K562 (cell line): Measurements from ENCODE around the gene ZFPM1. TPM values are rescaled to one million over a fixed set of nuclear protein-coding genes. Genes with fewer than 3 reads are reported as not detected.

Source experiments
- CBX2 ChIP-seq: fragments of 200-600 bp; sonication (generic); IDR thresholded peaks from one replicate; pipeline ENCODE4 v1.6.1; 2012; ENCODE audit warnings: mild to moderate bottlenecking, low read length, inconsistent platforms; ENCODE audit not compliant: insufficient read depth, poor library complexity, severe bottlenecking
- ETV1 ChIP-seq: fragments of 450-650 bp; conservative IDR thresholded peaks from 2 replicates; pipeline ENCODE4 v1.6.1; 2016; ENCODE audit warnings: missing genetic modification characterization, control low read depth, low read depth, missing compliant biosample characterization
- FOS ChIP-seq: IDR thresholded peaks from 3 replicates; pipeline ENCODE4 v1.6.1; 2011; ENCODE audit not compliant: insufficient read length; ENCODE audit errors: extremely low read depth
- HCFC1 ChIP-seq: IDR thresholded peaks from 2 replicates; pipeline ENCODE4 v1.6.1; 2012; ENCODE audit warnings: low read depth, low read length, improper control_type of control experiment
- HDGF ChIP-seq: fragments of 450-650 bp; IDR thresholded peaks from 2 replicates; pipeline ENCODE4 v1.6.1; 2016
- KDM1A ChIP-seq, 2 experiments: fragments of 450-650 bp; IDR thresholded peaks; 2 replicates each; pipeline ENCODE4 v1.6.1; 2016; ENCODE audit warnings: mild to moderate bottlenecking in 2 of 2
- KDM2B ChIP-seq: fragments of 250-450 bp; sonication (Bioruptor Pico); IDR thresholded peaks from 2 replicates; pipeline ENCODE4 v1.8.0; 2021; ENCODE audit warnings: mild to moderate bottlenecking, moderate library complexity
- NCOA1 ChIP-seq: fragments of 450-650 bp; IDR thresholded peaks from 2 replicates; pipeline ENCODE4 v1.6.1; 2016; ENCODE audit warnings: low read depth
- RFX5 ChIP-seq: IDR thresholded peaks from 2 replicates; pipeline ENCODE4 v1.6.1; 2011; ENCODE audit warnings: low read depth, mild to moderate bottlenecking, improper control_type of control experiment, low read length
- SAP30 ChIP-seq: fragments of 200-600 bp; sonication (generic); IDR thresholded peaks from 2 replicates; pipeline ENCODE4 v1.6.1; 2012; ENCODE audit warnings: borderline replicate concordance, low read depth, mild to moderate bottlenecking, moderate library complexity, low read length, control low read depth, inconsistent platforms; ENCODE audit not compliant: insufficient read depth, poor library complexity, severe bottlenecking
- ZC3H4 ChIP-seq: sonication (generic); formaldehyde crosslinking; IDR thresholded peaks from 2 replicates; pipeline ENCODE4 v1.9.0; 2021; ENCODE audit warnings: missing genetic modification reagents, borderline replicate concordance
- ZFP30 ChIP-seq: fragments of 250-450 bp; sonication (Bioruptor Pico); IDR thresholded peaks from 2 replicates; pipeline ENCODE4 v1.8.0; 2022; ENCODE audit warnings: moderate library complexity, mild to moderate bottlenecking, inconsistent platforms, borderline replicate concordance
- ZNF224 ChIP-seq: sonication (generic); formaldehyde crosslinking; IDR thresholded peaks from 2 replicates; pipeline ENCODE4 v1.8.0; 2022; ENCODE audit warnings: mild to moderate bottlenecking, missing genetic modification reagents
- ZNF707 ChIP-seq: fragments of 250-450 bp; sonication (Bioruptor Pico); conservative IDR thresholded peaks from 2 replicates; pipeline ENCODE4 v1.8.0; 2022; ENCODE audit warnings: inconsistent platforms, mild to moderate bottlenecking, moderate library complexity
- ZNF766 ChIP-seq: fragments of 200-800 bp; sonication (Bioruptor generic); conservative IDR thresholded peaks from 2 replicates; pipeline ENCODE4 v1.6.1; 2016; ENCODE audit warnings: missing genetic modification characterization, missing compliant biosample characterization
- polyA plus RNA-seq, 8 experiments: library from polyadenylated mRNA; depleted of rRNA in 4 of 8; stranded (reverse) in 5 of 8; unstranded in 3 of 8; fragments of >200 nt; fragmentation: Nextera tagmentation in 2 of 8; fragmentation: Illumina TruSeq in 1 of 8; extraction: Ambion mirVana in 2 of 8; extraction: Trizol in 1 of 8; gene quantifications; 2 replicates each; pipeline versions ENCODE4 v1.2.1 to v1.2.3, GENCODE V29; 2011 to 2014; ENCODE audit warnings: inconsistent platforms in 1 of 8, missing spikeins in 1 of 8
- total RNA-seq, 7 experiments: library from RNA; depleted of rRNA in 6 of 7; stranded (reverse); fragments of >200 nt in 6 of 7; fragmentation: Illumina TruSeq in 2 of 7; extraction: Trizol in 2 of 7; gene quantifications; 2 replicates each; pipeline versions ENCODE4 v1.2.1 to v1.2.3, GENCODE V29; 2011 to 2021; ENCODE audit warnings: low replicate concordance in 1 of 7
- TF ChIP-seq, protein P1 (sequence below): fragments of 150-350 bp; IDR thresholded peaks from 2 replicates; pipeline ENCODE4 v1.6.1; 2014; ENCODE audit warnings: low read depth, mild to moderate bottlenecking, low read length, borderline replicate concordance
- TF ChIP-seq, protein P2 (sequence below), 2 experiments: fragments of 150-350 bp in 1 of 2; IDR thresholded peaks; 2 replicates each; pipeline ENCODE4 v1.6.1; 2012 to 2016; ENCODE audit warnings: low read depth in 2 of 2, low read length in 2 of 2, mild to moderate bottlenecking in 1 of 2, moderate library complexity in 1 of 2
- TF ChIP-seq, protein P3 (sequence below): IDR thresholded peaks from 2 replicates; pipeline ENCODE4 v1.6.1; 2011; ENCODE audit warnings: borderline replicate concordance, low read depth, mild to moderate bottlenecking, moderate library complexity, low read length; ENCODE audit not compliant: insufficient read depth, poor library complexity, severe bottlenecking

The ZFPM1 gene
- total and polyA plus RNA-seq, 9 of the 15 experiments (the other 6 are each of a cell fraction or from before 2014, with no cell fraction given) = 0.03 to 35.9 (median 1.4) TPM

DNA sequence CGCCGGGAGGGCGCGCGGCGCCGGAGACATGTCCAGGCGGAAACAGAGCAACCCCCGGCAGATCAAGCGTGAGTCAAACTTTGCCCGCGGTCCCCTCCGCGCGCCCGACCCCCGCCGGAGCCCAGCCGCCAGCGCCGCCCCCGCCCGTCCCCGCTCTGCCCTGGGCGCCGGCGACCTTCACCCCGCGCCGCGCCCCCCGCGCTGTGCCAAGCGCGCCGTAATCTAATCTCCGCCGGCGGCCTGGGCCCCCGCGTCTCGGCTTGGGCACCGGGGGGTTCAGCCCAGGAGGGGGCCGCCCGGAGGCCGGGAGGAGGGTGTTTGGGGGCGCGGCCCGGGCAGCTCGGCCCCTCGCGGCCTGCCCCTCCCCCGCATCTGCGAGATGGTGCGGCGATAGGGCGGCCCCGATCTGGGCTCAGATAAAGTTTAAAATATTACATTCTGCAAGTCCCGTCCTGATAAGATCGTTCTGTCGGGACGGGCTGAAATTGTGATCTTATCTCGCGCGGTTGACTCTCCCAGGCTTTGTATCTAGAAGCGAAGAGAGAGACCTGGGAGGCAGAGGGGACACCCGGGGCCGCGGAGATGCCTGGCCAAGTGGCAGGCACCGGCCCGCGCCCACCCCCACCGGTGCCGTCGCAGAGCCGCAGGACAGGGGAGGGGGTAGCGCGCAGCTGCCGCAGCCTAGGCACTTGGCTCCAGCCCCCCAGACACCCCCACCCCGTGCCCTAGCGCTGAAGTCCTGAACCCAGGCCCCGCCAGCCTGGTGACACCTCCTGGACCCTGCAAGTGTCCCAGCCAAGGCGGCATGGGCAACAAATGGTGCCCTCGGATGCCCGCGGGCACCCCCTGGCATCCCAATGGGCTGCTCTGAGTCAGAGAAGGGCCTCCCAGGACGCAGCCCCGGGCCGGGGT lies 787 bp downstream of the ZFPM1 start (continued):
- TF ChIP-seq ZNF707 (CRISPR knock-in tag) (no peak), RFX5 (no peak), ETV1 (no peak), ZNF766 (no peak), ZFP30 (no peak), HDGF (no peak), KDM2B (CRISPR knock-in tag) (no peak), ZC3H4 (CRISPR knock-in tag) (no peak; the same call in 1 of the 2 replicates), CBX2 (no peak), HCFC1 (no peak), KDM1A (IDR thresholded peaks at IDR 0.05) (no peak), FOS (no peak), ZNF224 (CRISPR knock-in tag) (no peak), SAP30 (peak; percentile 40), NCOA1 (no peak)
- TF ChIP-seq, protein P1, sequence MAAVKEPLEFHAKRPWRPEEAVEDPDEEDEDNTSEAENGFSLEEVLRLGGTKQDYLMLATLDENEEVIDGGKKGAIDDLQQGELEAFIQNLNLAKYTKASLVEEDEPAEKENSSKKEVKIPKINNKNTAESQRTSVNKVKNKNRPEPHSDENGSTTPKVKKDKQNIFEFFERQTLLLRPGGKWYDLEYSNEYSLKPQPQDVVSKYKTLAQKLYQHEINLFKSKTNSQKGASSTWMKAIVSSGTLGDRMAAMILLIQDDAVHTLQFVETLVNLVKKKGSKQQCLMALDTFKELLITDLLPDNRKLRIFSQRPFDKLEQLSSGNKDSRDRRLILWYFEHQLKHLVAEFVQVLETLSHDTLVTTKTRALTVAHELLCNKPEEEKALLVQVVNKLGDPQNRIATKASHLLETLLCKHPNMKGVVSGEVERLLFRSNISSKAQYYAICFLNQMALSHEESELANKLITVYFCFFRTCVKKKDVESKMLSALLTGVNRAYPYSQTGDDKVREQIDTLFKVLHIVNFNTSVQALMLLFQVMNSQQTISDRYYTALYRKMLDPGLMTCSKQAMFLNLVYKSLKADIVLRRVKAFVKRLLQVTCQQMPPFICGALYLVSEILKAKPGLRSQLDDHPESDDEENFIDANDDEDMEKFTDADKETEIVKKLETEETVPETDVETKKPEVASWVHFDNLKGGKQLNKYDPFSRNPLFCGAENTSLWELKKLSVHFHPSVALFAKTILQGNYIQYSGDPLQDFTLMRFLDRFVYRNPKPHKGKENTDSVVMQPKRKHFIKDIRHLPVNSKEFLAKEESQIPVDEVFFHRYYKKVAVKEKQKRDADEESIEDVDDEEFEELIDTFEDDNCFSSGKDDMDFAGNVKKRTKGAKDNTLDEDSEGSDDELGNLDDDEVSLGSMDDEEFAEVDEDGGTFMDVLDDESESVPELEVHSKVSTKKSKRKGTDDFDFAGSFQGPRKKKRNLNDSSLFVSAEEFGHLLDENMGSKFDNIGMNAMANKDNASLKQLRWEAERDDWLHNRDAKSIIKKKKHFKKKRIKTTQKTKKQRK = no peak
- TF ChIP-seq, protein P2, sequence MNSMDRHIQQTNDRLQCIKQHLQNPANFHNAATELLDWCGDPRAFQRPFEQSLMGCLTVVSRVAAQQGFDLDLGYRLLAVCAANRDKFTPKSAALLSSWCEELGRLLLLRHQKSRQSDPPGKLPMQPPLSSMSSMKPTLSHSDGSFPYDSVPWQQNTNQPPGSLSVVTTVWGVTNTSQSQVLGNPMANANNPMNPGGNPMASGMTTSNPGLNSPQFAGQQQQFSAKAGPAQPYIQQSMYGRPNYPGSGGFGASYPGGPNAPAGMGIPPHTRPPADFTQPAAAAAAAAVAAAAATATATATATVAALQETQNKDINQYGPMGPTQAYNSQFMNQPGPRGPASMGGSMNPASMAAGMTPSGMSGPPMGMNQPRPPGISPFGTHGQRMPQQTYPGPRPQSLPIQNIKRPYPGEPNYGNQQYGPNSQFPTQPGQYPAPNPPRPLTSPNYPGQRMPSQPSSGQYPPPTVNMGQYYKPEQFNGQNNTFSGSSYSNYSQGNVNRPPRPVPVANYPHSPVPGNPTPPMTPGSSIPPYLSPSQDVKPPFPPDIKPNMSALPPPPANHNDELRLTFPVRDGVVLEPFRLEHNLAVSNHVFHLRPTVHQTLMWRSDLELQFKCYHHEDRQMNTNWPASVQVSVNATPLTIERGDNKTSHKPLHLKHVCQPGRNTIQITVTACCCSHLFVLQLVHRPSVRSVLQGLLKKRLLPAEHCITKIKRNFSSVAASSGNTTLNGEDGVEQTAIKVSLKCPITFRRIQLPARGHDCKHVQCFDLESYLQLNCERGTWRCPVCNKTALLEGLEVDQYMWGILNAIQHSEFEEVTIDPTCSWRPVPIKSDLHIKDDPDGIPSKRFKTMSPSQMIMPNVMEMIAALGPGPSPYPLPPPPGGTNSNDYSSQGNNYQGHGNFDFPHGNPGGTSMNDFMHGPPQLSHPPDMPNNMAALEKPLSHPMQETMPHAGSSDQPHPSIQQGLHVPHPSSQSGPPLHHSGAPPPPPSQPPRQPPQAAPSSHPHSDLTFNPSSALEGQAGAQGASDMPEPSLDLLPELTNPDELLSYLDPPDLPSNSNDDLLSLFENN (IDR thresholded peaks at IDR 0.05; ENCODE audit: low read depth in 2 of 2, low read length in 2 of 2) = no peak
- TF ChIP-seq, protein P3, sequence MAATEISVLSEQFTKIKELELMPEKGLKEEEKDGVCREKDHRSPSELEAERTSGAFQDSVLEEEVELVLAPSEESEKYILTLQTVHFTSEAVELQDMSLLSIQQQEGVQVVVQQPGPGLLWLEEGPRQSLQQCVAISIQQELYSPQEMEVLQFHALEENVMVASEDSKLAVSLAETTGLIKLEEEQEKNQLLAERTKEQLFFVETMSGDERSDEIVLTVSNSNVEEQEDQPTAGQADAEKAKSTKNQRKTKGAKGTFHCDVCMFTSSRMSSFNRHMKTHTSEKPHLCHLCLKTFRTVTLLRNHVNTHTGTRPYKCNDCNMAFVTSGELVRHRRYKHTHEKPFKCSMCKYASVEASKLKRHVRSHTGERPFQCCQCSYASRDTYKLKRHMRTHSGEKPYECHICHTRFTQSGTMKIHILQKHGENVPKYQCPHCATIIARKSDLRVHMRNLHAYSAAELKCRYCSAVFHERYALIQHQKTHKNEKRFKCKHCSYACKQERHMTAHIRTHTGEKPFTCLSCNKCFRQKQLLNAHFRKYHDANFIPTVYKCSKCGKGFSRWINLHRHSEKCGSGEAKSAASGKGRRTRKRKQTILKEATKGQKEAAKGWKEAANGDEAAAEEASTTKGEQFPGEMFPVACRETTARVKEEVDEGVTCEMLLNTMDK = no peak
